Caco-2 (cell line): ENCODE measurements around the gene MC1R. TPM values are rescaled to one million over a fixed set of nuclear protein-coding genes. Genes with fewer than 3 reads are reported as not detected.

Experiments
- BruUV-seq: library from RNA; stranded (reverse); fragments of 400-500 nt; replicated peaks from 2 replicates; lab custom pipeline; 2021; lab: Mats Ljungman, UMichigan
- CTCF ChIA-PET: fragments of 300-600 bp; sonication (Branson Sonifier 250); formaldehyde crosslinking; loops from one replicate; lab custom pipeline; 2022; ENCODE audit warnings: antibody characterized with exemption; lab: Charles Lee
- POLR2A ChIA-PET: fragments of 300-600 bp; sonication (Branson Sonifier 250); formaldehyde crosslinking; loops from one replicate; lab custom pipeline; 2022; ENCODE audit warnings: antibody characterized with exemption; lab: Charles Lee
- DNase-seq, 2 experiments: peaks; one replicate each; pipeline versions ENCODE4 v3.0.0 to v3.0.0-alpha.2; 2020 to 2022
- H3K27me3 ChIP-seq: replicated peaks from 2 replicates; pipeline ENCODE4 v1.6.0; 2011; ENCODE audit warnings: low read length; ENCODE audit not compliant: control insufficient read depth, insufficient read depth
- H3K36me3 ChIP-seq: 2 replicates; pipeline ENCODE4 v1.5.1; 2011; ENCODE audit warnings: low read length; ENCODE audit not compliant: control insufficient read depth, insufficient read depth
- H3K4me1 ChIP-seq: fragments of 250-450 bp; sonication (Bioruptor Pico); 2 replicates; pipeline ENCODE4 v1.5.1; 2020; ENCODE audit warnings: mild to moderate bottlenecking
- H3K4me3 ChIP-seq: 2 replicates; pipeline ENCODE4 v1.5.1; 2011; ENCODE audit warnings: low read depth, mild to moderate bottlenecking, control low read depth, low read length
- H3K9me3 ChIP-seq: fragments of 250-450 bp; sonication (Bioruptor Pico); 2 replicates; pipeline ENCODE4 v1.5.1; 2020; ENCODE audit warnings: mild to moderate bottlenecking, moderate library complexity
- H3K27ac Mint-ChIP-seq: one replicate; pipeline ENCODE4 v1.8.0; 2022; ENCODE audit warnings: mixed read lengths; ENCODE audit not compliant: unreplicated experiment
- H3K27me3 Mint-ChIP-seq: one replicate; pipeline ENCODE4 v1.8.0; 2022; ENCODE audit warnings: mixed read lengths; ENCODE audit not compliant: insufficient read depth, unreplicated experiment
- H3K36me3 Mint-ChIP-seq: one replicate; pipeline ENCODE4 v1.8.0; 2022; ENCODE audit warnings: mild to moderate bottlenecking, mixed read lengths; ENCODE audit not compliant: insufficient read depth, unreplicated experiment
- H3K4me1 Mint-ChIP-seq: one replicate; pipeline ENCODE4 v1.8.0; 2022; ENCODE audit warnings: low read depth, mixed read lengths; ENCODE audit not compliant: unreplicated experiment
- H3K4me3 Mint-ChIP-seq: one replicate; pipeline ENCODE4 v1.8.0; 2022; ENCODE audit warnings: mild to moderate bottlenecking, moderate library complexity, mixed read lengths; ENCODE audit not compliant: unreplicated experiment
- H3K9me3 Mint-ChIP-seq: one replicate; pipeline ENCODE4 v1.8.0; 2022; ENCODE audit warnings: mixed read lengths; ENCODE audit not compliant: unreplicated experiment
- CTCF ChIP-seq, 2 experiments: fragments of 200-600 bp in 1 of 2; IDR thresholded peaks; 1 replicate in 1 of 2; 2 replicates in 1 of 2; pipeline versions ENCODE4 v1.5.1 to v1.8.0; 2011 to 2022; ENCODE audit warnings: antibody characterized with exemption in 1 of 2, control low read depth in 1 of 2, inconsistent platforms in 1 of 2, low read depth in 1 of 2, low read length in 1 of 2, mild to moderate bottlenecking in 1 of 2, moderate library complexity in 1 of 2; ENCODE audit not compliant: insufficient read depth in 1 of 2, severe bottlenecking in 1 of 2, unreplicated experiment in 1 of 2
- intact Hi-C: fragments of 100-400 bp; cut with micrococcal nuclease; formaldehyde crosslinking; loops from one replicate; pipeline ENCODE4 v1.10.0; 2022; ENCODE audit not compliant: unreplicated experiment
- total RNA-seq: library from RNA; stranded (reverse); gene quantifications from 2 replicates; pipeline ENCODE4 v1.2.3, GENCODE V29; 2022

Gene MC1R
- total RNA-seq, 1 experiment from 2014 or later: 6.5 TPM

- CTCF ChIA-PET: no interaction called here
- TF ChIP-seq CTCF (IDR thresholded peaks at IDR 0.05; ENCODE audit: insufficient read depth in 1 of 2, low read depth in 1 of 2, low read length in 1 of 2, severe bottlenecking in 1 of 2, unreplicated experiment in 1 of 2): no peak
Measured at GRCh38 chr16:89899879-89900481, 18.7 kb upstream of the MC1R start.

DNA sequence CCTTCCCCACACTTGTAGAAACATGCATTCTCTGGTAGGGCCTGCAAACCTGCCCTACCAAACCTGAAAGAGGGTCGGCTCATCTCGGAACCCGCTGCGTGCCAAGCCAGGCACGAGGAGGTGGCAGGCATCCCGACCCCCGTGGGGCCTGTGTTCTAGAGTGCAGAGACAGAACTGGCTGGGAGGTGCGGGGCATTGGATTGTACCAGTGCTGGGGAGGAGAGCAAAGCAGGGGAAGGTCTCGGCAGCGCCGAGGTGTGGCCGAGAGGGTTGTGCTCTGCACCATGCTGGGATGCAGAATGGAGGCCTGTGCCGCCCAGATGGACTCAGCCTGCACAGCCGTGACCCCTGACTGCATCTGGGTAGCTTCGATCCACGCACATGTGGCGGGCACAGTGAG is 17.8 kb upstream of the MC1R start:
- Mint-ChIP-seq H3K27me3 (no peaks in the 10 kb centered on the region), H3K4me3 (no peak overlapping the region), H3K9me3 (no peaks in the 10 kb centered on the region), H3K4me1 (no peaks in the 10 kb centered on the region), H3K36me3 (peaks cover 80% of the 10 kb centered on the region), H3K27ac (no peak overlapping the region)
- intact Hi-C loops: no loop called here
- no peak overlapping the region for H3K4me3 ChIP-seq
- H3K36me3 ChIP-seq: peaks cover 12% of the 10 kb centered on the region
- no peaks in the 10 kb centered on the region for H3K9me3 ChIP-seq
- no peak for TF ChIP-seq CTCF (IDR thresholded peaks at IDR 0.05; ENCODE audit: insufficient read depth in 1 of 2, low read depth in 1 of 2, low read length in 1 of 2, severe bottlenecking in 1 of 2, unreplicated experiment in 1 of 2)
- no peak for DNase-seq
- CTCF ChIA-PET: no interaction called here
- peaks cover 21% of the 10 kb centered on the region for H3K4me1 ChIP-seq
- BruUV-seq: no TSS peak
- H3K27me3 ChIP-seq: no peaks in the 10 kb centered on the region
- POLR2A ChIA-PET: no interaction called here

More at GRCh38 chr16:89899879-89900481, 18.7 kb upstream of the MC1R start:
- no peaks in the 10 kb centered on the region for H3K27me3 Mint-ChIP-seq
- Histone ChIP-seq H3K27me3 (no peaks in the 10 kb centered on the region), H3K36me3 (peaks cover 12% of the 10 kb centered on the region), H3K9me3 (no peaks in the 10 kb centered on the region), H3K4me3 (no peak overlapping the region), H3K4me1 (peaks cover 16% of the 10 kb centered on the region)
- no peak for DNase-seq
- no peaks in the 10 kb centered on the region for H3K9me3 Mint-ChIP-seq
- no peaks in the 10 kb centered on the region for H3K4me1 Mint-ChIP-seq
- intact Hi-C loops: no loop called here
- POLR2A ChIA-PET: no interaction called here
- H3K4me3 Mint-ChIP-seq: no peak overlapping the region
- no peak overlapping the region for H3K27ac Mint-ChIP-seq
- BruUV-seq: no TSS peak
- peaks cover 80% of the 10 kb centered on the region for H3K36me3 Mint-ChIP-seq

GRCh38 chr16:89902980-89903379 is 15.7 kb upstream of the MC1R start:
- H3K27ac Mint-ChIP-seq: no peak overlapping the region
- H3K4me3 Mint-ChIP-seq: no peak overlapping the region
- BruUV-seq: no TSS peak
- peaks cover 21% of the 10 kb centered on the region for H3K36me3 ChIP-seq
- H3K9me3 ChIP-seq: no peaks in the 10 kb centered on the region
- H3K4me3 ChIP-seq: no peak overlapping the region
- no peaks in the 10 kb centered on the region for H3K4me1 Mint-ChIP-seq
- DNase-seq: no peak
- ChIA-PET CTCF (no interaction called here), POLR2A (no interaction called here)
- H3K36me3 Mint-ChIP-seq: peaks cover 78% of the 10 kb centered on the region
- H3K4me1 ChIP-seq: peaks cover 21% of the 10 kb centered on the region
- no peaks in the 10 kb centered on the region for H3K27me3 ChIP-seq
- no peak for TF ChIP-seq CTCF (IDR thresholded peaks at IDR 0.05; ENCODE audit: insufficient read depth in 1 of 2, low read depth in 1 of 2, low read length in 1 of 2, severe bottlenecking in 1 of 2, unreplicated experiment in 1 of 2)
- H3K27me3 Mint-ChIP-seq: no peaks in the 10 kb centered on the region
- no peaks in the 10 kb centered on the region for H3K9me3 Mint-ChIP-seq
- intact Hi-C loops: no loop called here
